ENCODE measurements around the gene NEBL. TPM values are rescaled to one million over a fixed set of nuclear protein-coding genes. Genes with fewer than 3 reads are reported as not detected.

The NEBL gene
- total RNA-seq, 6 experiments from 2014 or later, result 1.2 to 8.3 (median 2.4) TPM

GRCh38 chr10:20814116-20814515, 83.0 kb downstream of the NEBL start:
- Histone ChIP-seq H3K27ac (no peak overlapping the region), H3K27me3 (no peaks in the 10 kb centered on the region), H3K4me3 (no peak overlapping the region), H3K9me3 (no peaks in the 10 kb centered on the region), H3K4me1 (no peaks in the 10 kb centered on the region), H3K36me3 (no peaks in the 10 kb centered on the region)
- ATAC-seq, result no peak
- TF ChIP-seq, protein P1, sequence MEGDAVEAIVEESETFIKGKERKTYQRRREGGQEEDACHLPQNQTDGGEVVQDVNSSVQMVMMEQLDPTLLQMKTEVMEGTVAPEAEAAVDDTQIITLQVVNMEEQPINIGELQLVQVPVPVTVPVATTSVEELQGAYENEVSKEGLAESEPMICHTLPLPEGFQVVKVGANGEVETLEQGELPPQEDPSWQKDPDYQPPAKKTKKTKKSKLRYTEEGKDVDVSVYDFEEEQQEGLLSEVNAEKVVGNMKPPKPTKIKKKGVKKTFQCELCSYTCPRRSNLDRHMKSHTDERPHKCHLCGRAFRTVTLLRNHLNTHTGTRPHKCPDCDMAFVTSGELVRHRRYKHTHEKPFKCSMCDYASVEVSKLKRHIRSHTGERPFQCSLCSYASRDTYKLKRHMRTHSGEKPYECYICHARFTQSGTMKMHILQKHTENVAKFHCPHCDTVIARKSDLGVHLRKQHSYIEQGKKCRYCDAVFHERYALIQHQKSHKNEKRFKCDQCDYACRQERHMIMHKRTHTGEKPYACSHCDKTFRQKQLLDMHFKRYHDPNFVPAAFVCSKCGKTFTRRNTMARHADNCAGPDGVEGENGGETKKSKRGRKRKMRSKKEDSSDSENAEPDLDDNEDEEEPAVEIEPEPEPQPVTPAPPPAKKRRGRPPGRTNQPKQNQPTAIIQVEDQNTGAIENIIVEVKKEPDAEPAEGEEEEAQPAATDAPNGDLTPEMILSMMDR (IDR thresholded peaks at IDR 0.05), result no peak
- TF ChIP-seq POLR2A (IDR thresholded peaks at IDR 0.05), result no peak
- no peak for DNase-seq
- intact Hi-C loops (cut with DNase I), result no loop called here
- 87% methylated on average over 5 of the region's 5 CpGs for WGBS (ENCODE audit: insufficient coverage, low coverage, low lambda C conversion rate, missing lambda C conversion rate)

- Histone ChIP-seq H3K27me3 (no peaks in the 10 kb centered on the region), H3K27ac (no peak overlapping the region), H3K4me1 (no peaks in the 10 kb centered on the region), H3K9me3 (no peaks in the 10 kb centered on the region), H3K4me3 (no peak overlapping the region), H3K36me3 (no peaks in the 10 kb centered on the region)
- DNase-seq, result no peak
- intact Hi-C loops (cut with DNase I), result no loop called here
- 48% methylated on average over 2 of the region's 2 CpGs for WGBS (ENCODE audit: insufficient coverage, low coverage, low lambda C conversion rate, missing lambda C conversion rate)
- TF ChIP-seq POLR2A (IDR thresholded peaks at IDR 0.05), result no peak
- TF ChIP-seq, protein P1 (IDR thresholded peaks at IDR 0.05), result no peak
- no peak for ATAC-seq
These were observed 86.0 kb downstream of the NEBL start for GRCh38 chr10:20811131-20811530.

GRCh38 chr10:20809631-20810030, 87.5 kb downstream of the NEBL start:
- Histone ChIP-seq H3K4me1 (no peaks in the 10 kb centered on the region), H3K4me3 (no peak overlapping the region), H3K9me3 (no peaks in the 10 kb centered on the region), H3K36me3 (no peaks in the 10 kb centered on the region), H3K27me3 (no peaks in the 10 kb centered on the region), H3K27ac (no peak overlapping the region)
- TF ChIP-seq, protein P1 (IDR thresholded peaks at IDR 0.05), result no peak
- TF ChIP-seq POLR2A (IDR thresholded peaks at IDR 0.05), result no peak
- DNase-seq (no peak), ATAC-seq (no peak)
- intact Hi-C loops (cut with DNase I), result no loop called here
- 60% methylated on average over 2 of the region's 2 CpGs for WGBS (ENCODE audit: insufficient coverage, low coverage, low lambda C conversion rate, missing lambda C conversion rate)

- no peak overlapping the region for H3K27ac ChIP-seq
- H3K9me3 ChIP-seq, result no peaks in the 10 kb centered on the region
- no peaks in the 10 kb centered on the region for H3K4me1 ChIP-seq
- intact Hi-C loops (cut with DNase I), result no loop called here
- no peaks in the 10 kb centered on the region for H3K36me3 ChIP-seq
- DNase-seq (no peak), ATAC-seq (no peak)
- no peak overlapping the region for H3K4me3 ChIP-seq
- H3K27me3 ChIP-seq, result no peaks in the 10 kb centered on the region
- 83% methylated on average over 3 of the region's 3 CpGs for WGBS (ENCODE audit: insufficient coverage, low coverage, low lambda C conversion rate, missing lambda C conversion rate)
- TF ChIP-seq, protein P1 (IDR thresholded peaks at IDR 0.05), result no peak
- TF ChIP-seq POLR2A (IDR thresholded peaks at IDR 0.05), result no peak
These were observed 90.6 kb downstream of the NEBL start for GRCh38 chr10:20806487-20806886.

- Histone ChIP-seq H3K4me1 (no peaks in the 10 kb centered on the region), H3K36me3 (no peaks in the 10 kb centered on the region), H3K4me3 (no peak overlapping the region), H3K9me3 (no peaks in the 10 kb centered on the region), H3K27me3 (no peaks in the 10 kb centered on the region), H3K27ac (no peak overlapping the region)
- intact Hi-C loops (cut with DNase I), result no loop called here
- ATAC-seq (no peak), DNase-seq (no peak)
- TF ChIP-seq, protein P1 (IDR thresholded peaks at IDR 0.05), result no peak
- no peak for TF ChIP-seq POLR2A (IDR thresholded peaks at IDR 0.05)
- WGBS (ENCODE audit: insufficient coverage, low coverage, low lambda C conversion rate, missing lambda C conversion rate), result 37% methylated on average over 4 of the region's 4 CpGs
These were observed 99.8 kb downstream of the NEBL start for GRCh38 chr10:20797290-20797689.

All from right lobe of liver (tissue), 6 donors.